ENCODE results near the gene AMT.

DNA sequence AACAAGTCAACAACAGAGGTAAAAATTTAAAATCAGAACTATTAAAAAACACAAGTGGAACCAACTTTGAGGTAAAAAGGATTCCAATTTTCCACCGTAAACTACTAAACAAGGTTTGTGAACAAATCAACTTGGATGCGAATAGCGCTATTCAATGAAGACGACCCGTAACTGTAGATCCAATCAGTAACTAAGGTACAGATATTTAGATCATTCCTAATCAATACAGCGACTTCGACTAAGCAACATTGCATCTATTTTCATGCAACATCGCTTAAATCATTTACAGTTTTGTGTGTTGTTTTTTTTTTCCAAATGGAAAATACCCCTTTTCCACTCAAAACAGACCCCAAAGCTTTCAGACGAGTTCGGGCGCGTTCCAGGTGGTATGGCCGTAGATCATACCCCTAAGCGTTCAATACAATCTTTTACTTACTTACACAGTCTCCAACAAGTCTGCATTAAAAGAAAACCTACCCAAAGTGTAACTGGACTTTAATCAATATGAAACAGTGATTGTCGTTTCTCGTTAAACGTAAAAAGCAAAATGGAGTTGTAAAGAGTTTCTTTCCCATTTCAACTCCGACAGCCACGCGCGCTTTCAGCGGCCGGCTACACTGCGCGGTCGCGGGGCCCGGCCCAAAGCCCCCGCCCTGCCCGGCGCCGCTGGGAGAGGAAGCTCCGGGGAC lies 11.3 kb downstream of the AMT start:
- TF ChIP-seq, protein P1, sequence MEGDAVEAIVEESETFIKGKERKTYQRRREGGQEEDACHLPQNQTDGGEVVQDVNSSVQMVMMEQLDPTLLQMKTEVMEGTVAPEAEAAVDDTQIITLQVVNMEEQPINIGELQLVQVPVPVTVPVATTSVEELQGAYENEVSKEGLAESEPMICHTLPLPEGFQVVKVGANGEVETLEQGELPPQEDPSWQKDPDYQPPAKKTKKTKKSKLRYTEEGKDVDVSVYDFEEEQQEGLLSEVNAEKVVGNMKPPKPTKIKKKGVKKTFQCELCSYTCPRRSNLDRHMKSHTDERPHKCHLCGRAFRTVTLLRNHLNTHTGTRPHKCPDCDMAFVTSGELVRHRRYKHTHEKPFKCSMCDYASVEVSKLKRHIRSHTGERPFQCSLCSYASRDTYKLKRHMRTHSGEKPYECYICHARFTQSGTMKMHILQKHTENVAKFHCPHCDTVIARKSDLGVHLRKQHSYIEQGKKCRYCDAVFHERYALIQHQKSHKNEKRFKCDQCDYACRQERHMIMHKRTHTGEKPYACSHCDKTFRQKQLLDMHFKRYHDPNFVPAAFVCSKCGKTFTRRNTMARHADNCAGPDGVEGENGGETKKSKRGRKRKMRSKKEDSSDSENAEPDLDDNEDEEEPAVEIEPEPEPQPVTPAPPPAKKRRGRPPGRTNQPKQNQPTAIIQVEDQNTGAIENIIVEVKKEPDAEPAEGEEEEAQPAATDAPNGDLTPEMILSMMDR (IDR thresholded peaks at IDR 0.05; ENCODE audit: poor library complexity): no peak
- TF ChIP-seq EZH2 (IDR thresholded peaks at IDR 0.05; ENCODE audit: borderline replicate concordance): no peak

Data from hepatocyte (in vitro differentiated cells).